ENCODE measurements around the gene MYH11. TPM values are rescaled to one million over a fixed set of nuclear protein-coding genes. Genes with fewer than 3 reads are reported as not detected.
"Not testable (repeated sequence)": the region's sequence is repeated elsewhere in the genome, so short reads cannot be mapped to it uniquely, and the experiment has no call there.

MYH11 gene
- total RNA-seq, 1 experiment from 2014 or later = under 0.01 TPM

DNA sequence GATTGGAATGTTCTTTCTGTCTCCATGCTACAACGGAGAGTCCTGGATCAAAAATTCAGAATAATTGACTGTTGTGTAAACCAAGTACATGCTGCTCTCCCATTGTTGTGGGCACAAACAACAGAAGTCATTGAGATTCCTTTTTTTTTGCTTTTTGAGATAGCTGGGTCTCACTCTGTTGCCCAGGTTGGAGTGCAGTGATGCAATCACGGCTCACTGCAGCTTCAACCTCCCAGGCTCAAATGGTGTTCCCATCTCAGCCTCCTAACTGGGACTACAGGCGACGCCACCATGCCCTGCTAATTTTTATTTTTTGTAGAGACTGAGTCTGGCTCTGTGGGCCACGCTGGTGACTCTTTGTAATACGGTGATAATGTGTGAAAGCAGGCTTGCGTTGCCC, 182.3 kb downstream of the MYH11 start:
- DNase-seq (ENCODE audit: low read depth) = no peak

DNA sequence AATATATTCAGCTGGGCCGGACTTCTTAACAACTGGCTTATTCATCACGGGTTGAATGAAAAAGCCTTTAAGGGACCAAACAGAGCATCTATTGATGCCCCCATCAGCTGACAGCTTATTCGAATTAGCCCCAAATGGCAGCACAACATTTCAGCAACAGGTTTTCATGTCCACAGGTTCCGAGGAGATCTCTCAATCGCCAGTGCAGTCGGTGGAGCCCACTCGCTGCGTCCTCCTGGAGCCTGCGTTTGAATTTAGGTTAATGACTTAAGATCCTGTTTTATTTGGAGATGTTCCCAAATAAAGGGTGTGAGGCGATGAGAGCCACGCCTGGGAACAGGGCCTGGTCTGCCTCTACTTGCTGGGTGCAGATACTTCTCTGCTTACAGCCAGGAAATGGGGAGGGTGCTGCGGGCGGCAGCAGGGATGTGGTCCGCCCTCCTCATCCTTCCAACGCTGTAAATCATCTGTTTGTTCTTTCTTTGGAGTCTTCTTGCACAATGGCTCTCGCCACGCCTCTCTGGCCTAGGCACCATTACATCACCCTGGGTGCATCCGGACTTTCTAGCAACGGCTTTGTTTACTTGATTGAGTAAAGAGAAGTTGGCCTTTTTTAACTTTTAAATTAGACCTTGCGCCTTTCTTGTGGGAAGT, 184.2 kb downstream of the MYH11 start:
- DNase-seq (ENCODE audit: low read depth) = peak; percentile 97

DNA sequence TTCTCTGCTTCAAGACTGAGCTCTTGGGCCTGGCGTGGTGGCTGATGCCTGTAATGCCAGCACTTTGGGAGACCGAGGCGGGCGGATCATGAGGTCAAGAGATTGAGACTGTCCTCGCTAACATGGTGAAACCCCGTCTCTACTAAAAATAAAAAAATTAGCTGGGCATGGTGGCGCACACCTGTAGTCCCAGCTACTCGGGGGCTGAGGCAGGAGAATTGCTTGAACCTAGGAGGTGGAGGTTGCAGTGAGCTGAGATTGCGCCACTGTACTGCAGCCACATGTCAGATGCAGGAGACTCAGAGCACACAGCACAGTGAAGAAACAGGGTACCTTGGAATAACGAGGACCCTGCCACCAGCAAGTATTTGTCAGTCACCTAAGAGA, 184.7 kb downstream of the MYH11 start:
- DNase-seq (ENCODE audit: low read depth) = not testable (repeated sequence)

DNA sequence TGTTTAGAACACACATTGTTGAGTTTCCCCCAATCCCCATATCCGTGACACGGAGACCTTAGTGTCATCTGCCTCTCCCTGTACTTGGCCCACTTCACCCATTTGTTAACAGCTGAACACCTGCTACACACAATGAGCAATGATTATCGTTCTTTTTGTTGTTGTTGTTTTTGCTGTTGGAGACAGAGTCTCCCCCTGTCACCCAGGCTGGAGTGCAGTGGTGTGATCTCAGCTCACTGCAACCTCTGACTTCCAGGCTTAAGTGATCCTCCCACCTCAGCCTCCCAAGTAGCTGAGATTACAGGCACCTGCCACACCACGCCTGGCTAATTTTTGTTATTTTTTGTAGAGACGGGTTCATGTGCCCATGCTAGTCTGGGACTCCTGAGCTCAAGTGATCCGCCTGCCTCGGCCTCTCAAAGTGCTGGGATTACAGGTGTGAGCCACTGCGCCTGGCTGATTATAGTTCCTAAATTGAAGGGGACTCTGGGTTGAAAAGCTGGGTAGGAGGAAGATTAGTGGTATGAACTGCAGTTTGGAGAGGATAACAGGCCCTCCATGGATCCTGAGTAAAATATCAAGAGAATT, 185.2 kb downstream of the MYH11 start:
- no peak for DNase-seq (ENCODE audit: low read depth)

DNA sequence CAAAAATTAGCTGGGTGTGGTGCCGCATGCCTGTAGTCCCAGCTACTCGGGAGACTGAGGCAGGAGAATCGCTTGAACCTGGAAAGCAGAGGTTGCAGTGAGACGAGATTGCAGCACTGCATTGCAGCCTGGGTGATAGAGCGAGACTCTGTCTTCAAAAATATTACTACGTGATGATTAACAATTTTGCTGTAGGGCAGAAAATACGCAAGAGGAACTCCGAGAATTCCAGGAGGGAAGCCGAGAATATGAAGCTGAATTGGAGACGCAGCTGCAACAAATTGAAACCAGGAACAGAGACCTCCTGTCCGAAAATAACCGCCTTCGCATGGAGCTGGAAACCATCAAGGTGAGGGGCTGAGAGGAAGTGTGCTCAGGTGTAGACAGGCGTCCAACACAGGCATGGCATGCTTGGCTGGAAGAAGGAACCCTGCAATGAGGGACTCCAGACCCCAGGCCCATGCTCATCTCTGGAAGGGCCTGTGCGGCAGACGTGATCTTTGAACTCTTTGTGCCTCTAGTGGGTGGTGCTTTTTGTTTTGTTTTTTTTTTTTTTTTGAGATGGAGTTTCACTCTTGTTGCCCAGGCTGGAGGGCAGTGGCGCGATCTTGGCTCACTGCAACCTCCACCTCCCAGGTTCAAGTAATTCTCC, 189.6 kb downstream of the MYH11 start:
- no peak for DNase-seq (ENCODE audit: low read depth)

DNA sequence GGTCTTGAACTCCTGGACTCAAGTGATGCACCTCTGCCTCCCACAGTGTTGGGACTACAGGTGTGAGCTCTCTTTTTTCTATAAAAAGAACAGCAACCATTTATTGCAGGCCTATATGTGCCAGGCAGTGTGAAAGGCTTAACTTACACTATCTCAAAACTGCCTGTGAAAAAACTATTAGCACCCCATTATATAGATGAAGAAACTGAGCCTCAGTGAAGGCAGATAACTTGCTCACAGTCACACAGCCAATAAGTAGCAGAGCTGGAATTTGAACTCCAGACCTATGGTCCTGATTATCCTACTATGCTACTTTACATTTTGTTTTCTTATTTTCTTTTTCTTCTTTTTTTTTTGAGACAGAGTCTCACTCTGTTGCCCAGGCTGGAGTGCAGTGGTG, 191.7 kb downstream of the MYH11 start:
- no peak for DNase-seq (ENCODE audit: low read depth)

GRCh38 chr16:15660203-15660601, 196.6 kb downstream of the MYH11 start:
- no peak for DNase-seq (ENCODE audit: low read depth)

GRCh38 chr16:15658556-15658955, 198.3 kb downstream of the MYH11 start:
- DNase-seq (ENCODE audit: low read depth) = no peak

DNA sequence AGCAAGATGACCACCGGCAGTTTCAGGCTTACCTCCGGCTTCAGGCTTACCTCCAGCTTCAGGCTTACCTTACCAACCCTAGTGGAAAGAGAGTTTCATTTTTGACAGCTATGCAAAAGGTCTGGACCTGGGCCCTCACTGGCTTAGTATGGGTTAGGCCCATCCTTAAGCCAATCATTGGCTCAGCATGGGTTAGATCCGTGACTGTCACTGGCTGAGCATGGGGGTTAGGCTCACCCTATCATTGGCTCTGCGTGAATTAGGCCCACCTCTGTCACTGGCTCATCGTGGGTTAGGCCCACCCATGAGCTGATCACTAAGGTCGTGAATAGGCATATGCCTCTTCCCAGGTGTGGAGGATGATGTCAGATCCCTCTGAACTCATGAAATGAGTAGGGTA, 198.7 kb downstream of the MYH11 start:
- no peak for DNase-seq (ENCODE audit: low read depth)

- not testable (repeated sequence) for DNase-seq (ENCODE audit: low read depth)
These were observed 201.3 kb downstream of the MYH11 start for GRCh38 chr16:15655561-15655960.

- DNase-seq (ENCODE audit: low read depth) = no peak
These were observed 202.2 kb downstream of the MYH11 start for GRCh38 chr16:15654591-15654990.

- DNase-seq (ENCODE audit: low read depth) = peak; percentile 41
These were observed 203.6 kb downstream of the MYH11 start for GRCh38 chr16:15653227-15653626.

Other genes starting within 250 kb of the MYH11 start
- 4.1 and 7.9 TPM in 2 replicates for gene MARF1, start 213.9 kb downstream of the MYH11 start, total RNA-seq (2014; rRNA removed; shearing (Covaris generic))
- 42.7 and 70.8 TPM in 2 replicates for gene NDE1, start 206.8 kb downstream of the MYH11 start, total RNA-seq (2014; rRNA removed; shearing (Covaris generic))
- gene CEP20, start 31.6 kb upstream of the MYH11 start, total RNA-seq (2014; rRNA removed; shearing (Covaris generic)) = 87.0 and 122 TPM in 2 replicates
- gene ABCC1, start 92.6 kb upstream of the MYH11 start, total RNA-seq (2014; rRNA removed; shearing (Covaris generic)) = 9.0 and 11.8 TPM in 2 replicates

Data from Daoy (cell line).